Right hindlimb (tissue), 1 donor: ENCODE results near the gene RAPGEF2.

Experiments used
- DNase-seq: peaks from one replicate; pipeline ENCODE4 v3.0.0-alpha.2; 2018

The RAPGEF2 gene

GRCh38 chr4:159379836-159380235 lies 277.0 kb downstream of the RAPGEF2 start:
- DNase-seq: no peak

GRCh38 chr4:159382856-159383561 lies 280.1 kb downstream of the RAPGEF2 start:
- DNase-seq: no peak

- no peak for DNase-seq
Observed at GRCh38 chr4:159383562-159383931, 280.7 kb downstream of the RAPGEF2 start.

GRCh38 chr4:159384017-159384416 lies 281.1 kb downstream of the RAPGEF2 start:
- DNase-seq: no peak

- no peak for DNase-seq
Observed at GRCh38 chr4:159384632-159385031, 281.8 kb downstream of the RAPGEF2 start.

- DNase-seq: no peak
Observed at GRCh38 chr4:159386620-159387019, 283.7 kb downstream of the RAPGEF2 start.

- no peak for DNase-seq
Observed at GRCh38 chr4:159389756-159390155, 286.9 kb downstream of the RAPGEF2 start.

GRCh38 chr4:159390648-159391047 lies 287.8 kb downstream of the RAPGEF2 start:
- no peak for DNase-seq

DNA sequence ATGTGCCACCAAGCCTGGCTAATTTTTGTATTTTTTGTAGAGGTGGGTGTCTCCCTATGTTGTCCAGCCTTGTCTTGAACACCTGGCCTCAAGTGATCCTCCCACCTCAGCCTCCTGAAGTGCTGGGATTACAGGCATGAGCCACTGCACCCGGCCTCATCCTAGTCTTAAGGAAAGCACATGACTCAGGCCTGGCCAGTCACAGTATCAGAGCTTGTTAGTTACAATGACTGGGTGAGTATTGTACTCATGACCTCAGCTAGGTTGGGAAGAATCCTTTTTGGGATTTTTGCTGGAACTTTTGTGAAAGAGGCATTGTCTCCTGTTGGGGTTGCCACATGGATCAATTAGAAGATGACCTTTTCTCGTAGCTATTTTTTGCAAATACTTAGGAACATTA lies 292.8 kb downstream of the RAPGEF2 start:
- no peak for DNase-seq

DNA sequence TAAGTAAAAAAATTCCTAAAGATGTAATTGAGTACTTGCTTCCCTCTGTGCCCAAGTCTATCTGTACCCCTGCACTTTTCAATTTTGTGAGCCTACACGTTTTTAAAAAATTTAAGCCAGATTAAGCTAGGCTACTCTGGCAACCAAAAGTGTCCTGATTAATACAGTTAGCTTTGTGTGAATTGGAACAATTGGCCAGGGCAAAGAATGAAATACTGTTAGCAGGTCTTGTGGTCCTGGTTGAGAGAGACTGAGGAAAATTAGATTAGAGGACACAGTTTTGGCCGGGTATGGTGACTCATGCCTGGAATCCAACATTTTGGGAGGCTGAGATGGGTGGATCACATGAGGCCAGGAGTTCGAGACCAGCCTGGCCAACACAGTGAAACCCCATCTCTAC lies 293.3 kb downstream of the RAPGEF2 start:
- DNase-seq: no peak

- DNase-seq: no peak
Observed at GRCh38 chr4:159398236-159398638, 295.4 kb downstream of the RAPGEF2 start.

- DNase-seq: peak; percentile 70
Observed at GRCh38 chr4:159400558-159401225, 297.8 kb downstream of the RAPGEF2 start.

DNA sequence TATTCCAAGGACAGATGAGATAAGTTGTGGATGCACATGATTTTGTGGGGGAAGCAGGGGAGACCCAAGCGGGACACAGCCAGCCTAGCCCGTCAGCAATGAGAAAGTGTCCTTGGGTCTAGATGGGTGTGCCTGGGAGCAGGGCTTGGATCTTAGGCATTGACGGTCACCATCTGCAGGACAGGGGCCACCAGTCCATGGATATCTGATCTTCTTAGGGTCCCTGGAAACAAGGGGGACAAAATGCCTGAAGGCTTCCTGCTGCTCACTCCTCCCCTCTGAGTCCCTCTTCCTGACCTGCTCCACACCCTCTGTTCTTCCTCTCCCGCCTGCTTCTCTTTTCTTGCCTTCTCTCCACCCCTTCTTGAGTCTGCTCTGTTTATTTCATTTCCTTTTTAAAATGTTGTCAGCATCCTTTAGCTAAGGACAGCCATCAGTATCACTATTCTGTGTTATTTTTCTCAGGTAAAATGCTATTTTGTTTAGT lies 298.4 kb downstream of the RAPGEF2 start:
- no peak for DNase-seq

GRCh38 chr4:159401791-159402380 lies 299.0 kb downstream of the RAPGEF2 start:
- no peak for DNase-seq
